Adrenal gland (tissue), 12 donors: ENCODE data around the gene COL1A1. TPM values are rescaled to one million over a fixed set of nuclear protein-coding genes. Genes with fewer than 3 reads are reported as not detected.

Experiments used
- DNase-seq, 7 donors: peaks; one replicate each; pipeline ENCODE4 v3.0.0-alpha.2; 2019 to 2020
- H3K27ac ChIP-seq, 5 donors: fragments of 200-600 bp; sonication (generic) in 4 of 5; 1 replicate in 3 of 5; 2 replicates in 2 of 5; pipeline versions ENCODE4 v1.5.1 to v1.8.0; 2016 to 2020; ENCODE audit warnings: mild to moderate bottlenecking in 1 of 5
- H3K27me3 ChIP-seq: fragments of 200-600 bp; 2 replicates; pipeline ENCODE4 v1.8.0; 2021
- H3K36me3 ChIP-seq, 2 donors: fragments of 200-600 bp; replicated peaks in 1 of 2; 1 replicate in 1 of 2; 2 replicates in 1 of 2; pipeline versions ENCODE4 v1.5.1 to v1.8.0; 2018 to 2022
- H3K4me1 ChIP-seq, 2 donors: fragments of 200-600 bp; replicated peaks in 1 of 2; 1 replicate in 1 of 2; 2 replicates in 1 of 2; pipeline versions ENCODE4 v1.5.1 to v1.8.0; 2018 to 2021
- H3K4me3 ChIP-seq, 4 donors: fragments of 200-600 bp; sonication (generic) in 3 of 4; one replicate each; pipeline ENCODE4 v1.5.1; 2016 to 2018
- H3K9me3 ChIP-seq, 3 donors: fragments of 200-600 bp; sonication (generic) in 1 of 3; replicated peaks in 1 of 3; 1 replicate in 2 of 3; 2 replicates in 1 of 3; pipeline versions ENCODE4 v1.5.1 to v1.8.0; 2016 to 2021
- POLR2A ChIP-seq, 2 donors: fragments of 450-650 bp; IDR thresholded peaks; one replicate each; pipeline ENCODE4 v1.6.1; 2017; ENCODE audit warnings: antibody characterized with exemption in 2 of 2, mild to moderate bottlenecking in 2 of 2, moderate library complexity in 1 of 2
- WGBS, 4 donors: extraction: QIAGEN DNeasy Blood & Tissue Kit in 2 of 4; methylation state at CpG; one replicate each; pipeline versions ENCODE4 v1.1.5 to v1.1.7; 2013 to 2017; 5-methylcytosine and 5-hydroxymethylcytosine counted together
- intact Hi-C, 2 donors: fragments of 100-400 bp; cut with DNase I; formaldehyde crosslinking; loops; one replicate each; pipeline versions ENCODE4 v1.14.1 to v1.15.0; 2022 to 2023
- polyA plus RNA-seq, 3 donors: library from polyadenylated mRNA; stranded (reverse); fragments of 200-250 nt in 2 of 3; fragments of 350-450 nt in 1 of 3; fragmentation: Illumina TruSeq in 1 of 3; extraction: RNeasy Lipid Tissue Mini Kit (QIAGEN cat#74804) in 1 of 3; gene quantifications; one replicate each; pipeline ENCODE4 v1.2.3, GENCODE V29; 2013 to 2014
- total RNA-seq, 9 donors: library from RNA; depleted of rRNA in 4 of 9; stranded (reverse); fragments of >200 nt in 4 of 9; fragments of 120-200 nt in 1 of 9; fragmentation: NEBNext Ultra II Directional in 1 of 9; extraction: Animal tissue kit (Norgen Biotek cat#: 25700) in 1 of 9; gene quantifications; one replicate each; pipeline versions ENCODE4 v1.1.0 to v1.2.4, GENCODE V29; 2013 to 2023
- TF ChIP-seq, protein P1 (sequence below), 6 experiments: fragments of 450-650 bp in 4 of 6; fragments of 200-600 bp in 2 of 6; sonication (generic) in 1 of 6; IDR thresholded peaks; 1 replicate in 5 of 6; 2 replicates in 1 of 6; pipeline versions ENCODE4 v1.5.1 to v1.8.0; 2016 to 2021; ENCODE audit warnings: antibody characterized with exemption in 6 of 6, mild to moderate bottlenecking in 2 of 6, moderate library complexity in 1 of 6
- donor health status: healthy with polysubstance abuse.
- donor health status: Bipolar disorder and iron deficiency.
- donor health status: DM: yes; HTN: yes; CAD: no.
- donor health status: DM: no; HTN: no; CAD: no.
- donor health status: DM: no; HTN: no; CAD: no.
- donor health status: DM: yes; HTN: yes; CAD: no.

COL1A1 gene
- total and polyA plus RNA-seq, 12 donors, result 39.6 to 263 (median 87.2) TPM

DNA sequence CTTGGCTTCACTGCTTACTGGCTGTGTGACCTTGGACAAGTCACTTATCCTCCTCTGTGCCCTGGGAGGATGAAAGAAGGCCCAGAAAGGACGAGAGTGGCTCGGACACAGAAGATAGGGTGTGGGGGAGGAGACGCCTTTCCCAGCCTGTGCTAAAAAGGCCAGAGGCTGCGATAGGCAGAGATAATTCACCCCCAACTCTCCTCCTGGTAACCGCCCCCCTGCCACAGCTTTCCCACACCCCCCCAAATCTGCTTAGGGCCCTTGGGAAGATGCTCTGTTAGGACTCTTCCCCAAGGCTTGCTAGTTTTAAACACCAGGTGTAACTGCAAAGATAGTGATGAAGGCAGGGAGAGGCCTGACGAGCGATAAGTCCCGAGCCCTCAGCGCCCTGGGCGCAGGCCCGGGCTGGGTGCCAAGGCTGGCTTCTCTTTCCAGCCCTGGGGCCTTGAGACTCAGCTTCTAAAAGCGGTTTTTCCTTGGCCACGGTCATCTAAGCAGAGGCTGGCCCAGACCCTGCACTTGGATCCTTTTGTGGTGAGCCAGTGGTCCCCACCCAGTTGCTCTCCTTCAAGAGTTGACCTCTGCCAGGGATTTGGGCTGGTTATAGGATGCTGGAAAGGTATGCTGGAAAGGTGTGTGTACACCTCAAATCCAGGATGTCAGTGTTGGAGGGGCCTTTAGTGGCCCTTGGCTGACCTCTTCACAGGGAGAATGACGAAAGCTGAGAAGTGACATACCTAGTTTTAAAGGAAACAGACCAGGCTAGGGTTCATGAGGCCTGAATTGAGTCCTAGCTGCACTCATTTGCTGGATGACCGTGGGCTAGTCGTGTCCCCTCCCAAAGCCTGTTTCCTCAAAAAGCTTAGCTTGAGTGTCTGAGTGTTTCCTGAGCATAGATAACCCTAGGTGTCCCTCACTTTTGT is 47.5 kb downstream of the COL1A1 start:
- DNase-seq, result peak; percentile 84 to 91 (median 87)
- Histone ChIP-seq H3K27me3 (no peaks in the 10 kb centered on the region), H3K36me3 (no peaks in the 10 kb centered on the region), H3K4me1 (peaks cover 49 to 53% of the 10 kb centered on the region in 2 donors), H3K4me3 (no peak overlapping the region), H3K9me3 (no peaks in the 10 kb centered on the region), H3K27ac (peak overlapping the region; percentile 55 to 94 (median 89))
- WGBS, 4 donors, result 26 to 37% (median 33%) methylated on average over 12 to 16 of the region's 16 CpGs
- TF ChIP-seq, protein P1, sequence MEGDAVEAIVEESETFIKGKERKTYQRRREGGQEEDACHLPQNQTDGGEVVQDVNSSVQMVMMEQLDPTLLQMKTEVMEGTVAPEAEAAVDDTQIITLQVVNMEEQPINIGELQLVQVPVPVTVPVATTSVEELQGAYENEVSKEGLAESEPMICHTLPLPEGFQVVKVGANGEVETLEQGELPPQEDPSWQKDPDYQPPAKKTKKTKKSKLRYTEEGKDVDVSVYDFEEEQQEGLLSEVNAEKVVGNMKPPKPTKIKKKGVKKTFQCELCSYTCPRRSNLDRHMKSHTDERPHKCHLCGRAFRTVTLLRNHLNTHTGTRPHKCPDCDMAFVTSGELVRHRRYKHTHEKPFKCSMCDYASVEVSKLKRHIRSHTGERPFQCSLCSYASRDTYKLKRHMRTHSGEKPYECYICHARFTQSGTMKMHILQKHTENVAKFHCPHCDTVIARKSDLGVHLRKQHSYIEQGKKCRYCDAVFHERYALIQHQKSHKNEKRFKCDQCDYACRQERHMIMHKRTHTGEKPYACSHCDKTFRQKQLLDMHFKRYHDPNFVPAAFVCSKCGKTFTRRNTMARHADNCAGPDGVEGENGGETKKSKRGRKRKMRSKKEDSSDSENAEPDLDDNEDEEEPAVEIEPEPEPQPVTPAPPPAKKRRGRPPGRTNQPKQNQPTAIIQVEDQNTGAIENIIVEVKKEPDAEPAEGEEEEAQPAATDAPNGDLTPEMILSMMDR (IDR thresholded peaks at IDR 0.05), result no peak
- TF ChIP-seq POLR2A (IDR thresholded peaks at IDR 0.05), result peak in 1 of 2 donors; percentile 11
- intact Hi-C loops, result no loop called here

DNA sequence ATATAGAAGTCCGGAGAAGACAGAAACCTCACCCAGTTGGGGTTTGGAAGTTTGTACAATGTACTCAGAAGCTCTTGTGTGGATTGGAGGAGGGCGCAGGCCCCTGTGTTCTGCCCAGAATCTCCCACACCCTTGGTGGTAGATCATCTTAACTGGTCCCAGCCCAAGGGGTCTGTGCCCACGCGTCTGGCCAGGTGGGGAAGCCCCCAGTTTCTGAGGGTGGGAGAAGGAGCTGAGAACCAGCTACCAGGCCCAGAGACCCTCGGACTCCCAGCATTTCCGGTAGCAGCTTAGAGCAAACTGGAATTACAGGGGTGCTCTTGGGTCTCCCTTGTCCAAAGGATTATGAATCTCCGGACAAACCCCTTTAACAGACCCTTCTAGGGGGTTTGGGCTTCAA is 48.7 kb downstream of the COL1A1 start:
- Histone ChIP-seq H3K4me1 (peaks cover 59 to 62% of the 10 kb centered on the region in 2 donors), H3K36me3 (no peaks in the 10 kb centered on the region), H3K27me3 (no peaks in the 10 kb centered on the region), H3K9me3 (no peaks in the 10 kb centered on the region), H3K27ac (peak overlapping the region in 4 of 5 donors; percentile 84 to 94 (median 91)), H3K4me3 (peak overlapping the region in 1 of 4 donors; percentile 92)
- TF ChIP-seq, protein P1 (IDR thresholded peaks at IDR 0.05), result no peak
- TF ChIP-seq POLR2A (IDR thresholded peaks at IDR 0.05), result no peak
- no peak for DNase-seq
- 65 to 82% (median 78%) methylated on average over 5 to 7 of the region's 7 CpGs for WGBS, 4 donors
- intact Hi-C loops, result no loop called here

DNA sequence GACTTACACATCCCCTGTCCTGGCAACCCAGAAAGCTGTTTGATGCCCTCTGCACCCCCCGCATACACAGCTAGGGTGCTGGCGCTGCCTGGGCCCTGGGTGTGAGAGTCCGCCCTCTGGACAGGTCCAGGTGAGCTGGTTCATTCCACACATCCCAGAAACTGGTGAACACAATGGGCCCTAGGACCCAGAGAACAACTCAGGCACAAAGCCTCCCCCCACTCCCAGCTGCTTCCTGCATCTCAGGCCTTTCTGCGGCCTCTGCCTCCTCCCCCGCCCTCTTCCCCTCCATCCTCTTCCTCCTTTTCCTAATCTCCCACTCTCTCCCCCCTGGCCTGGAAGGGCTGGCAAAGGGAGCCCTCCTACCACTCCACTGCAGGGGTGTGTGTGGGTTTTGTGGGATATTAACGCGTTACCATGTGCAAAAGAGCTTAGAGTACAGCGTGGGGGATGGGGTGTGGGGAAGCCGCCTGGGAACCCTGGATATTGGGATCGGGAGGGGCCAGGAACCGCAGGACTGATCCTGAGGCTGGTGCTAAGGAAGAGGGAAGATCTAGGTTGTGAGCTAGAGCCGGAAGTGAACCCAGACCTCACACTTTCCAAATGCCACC is 49.4 kb downstream of the COL1A1 start:
- peak overlapping the region; percentile 76 to 94 (median 89) for H3K27ac ChIP-seq
- no peaks in the 10 kb centered on the region for H3K9me3 ChIP-seq
- WGBS, 4 donors, result 1 to 4% (median 2%) methylated on average over 11 to 12 of the region's 12 CpGs
- peak overlapping the region in 2 of 4 donors; percentile 60 to 92 for H3K4me3 ChIP-seq
- TF ChIP-seq, protein P1 (IDR thresholded peaks at IDR 0.05), result peak in 2 of 6 experiments; percentile 15 to 31
- peak in 1 of 2 donors; percentile 8 for TF ChIP-seq POLR2A (IDR thresholded peaks at IDR 0.05)
- no peaks in the 10 kb centered on the region for H3K27me3 ChIP-seq
- no peaks in the 10 kb centered on the region for H3K36me3 ChIP-seq
- DNase-seq, result peak; percentile 85 to 94 (median 89)
- intact Hi-C loops, result no loop called here
- H3K4me1 ChIP-seq, result peaks cover 66 to 68% of the 10 kb centered on the region in 2 donors
